Measurements from ENCODE around the gene UFSP1.

DNA sequence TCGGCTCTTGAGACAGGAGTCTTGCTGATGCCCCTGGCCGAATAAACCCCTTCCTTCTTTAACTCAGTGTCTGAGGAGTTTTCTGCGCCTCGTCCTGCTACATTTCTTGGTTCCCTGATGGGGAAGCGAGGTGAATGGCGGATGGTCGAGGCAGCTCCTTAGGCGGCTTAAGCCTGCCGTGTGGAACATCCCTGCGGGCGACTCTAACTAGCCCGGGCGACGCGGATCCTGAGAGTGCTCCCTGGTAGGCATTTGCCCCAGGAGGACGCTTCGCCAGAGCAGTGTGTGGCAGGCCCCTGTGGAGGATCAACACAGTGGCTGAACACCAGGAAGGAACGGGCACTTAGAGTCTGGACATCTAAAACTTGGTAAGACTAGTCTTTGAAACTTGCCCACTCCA, 50.2 kb downstream of the UFSP1 start:
- TF ChIP-seq CTCF (IDR thresholded peaks at IDR 0.05) (no peak), POLR2A (IDR thresholded peaks at IDR 0.05) (no peak)
